Measurements from ENCODE around the gene PNPLA7.
"Not testable (repeated sequence)": the region's sequence is repeated elsewhere in the genome, so short reads cannot be mapped to it uniquely, and the experiment has no call there.

PNPLA7 gene

DNA sequence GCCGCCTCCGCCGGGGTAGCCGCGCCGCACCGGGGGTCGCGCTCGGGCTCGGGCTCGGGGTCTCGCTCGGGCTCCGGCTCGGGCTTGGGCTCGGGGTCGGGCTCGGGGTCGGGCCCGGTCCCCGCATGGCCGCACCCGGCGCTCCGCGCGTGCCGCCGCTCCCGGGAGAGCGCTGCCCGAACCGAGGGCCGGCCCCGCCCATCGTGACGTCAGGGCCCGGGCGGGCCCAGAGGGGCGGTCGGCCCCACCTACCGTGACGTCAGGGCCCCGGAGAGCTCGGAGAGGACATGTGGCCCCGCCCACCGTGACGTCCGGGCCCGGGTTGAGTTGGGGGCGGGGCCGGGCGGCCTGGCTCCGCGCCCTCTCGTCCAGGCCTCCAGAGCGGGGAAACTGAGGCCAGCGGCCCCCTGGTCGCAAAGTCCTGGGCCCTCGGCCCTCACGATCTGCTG lies 91.0 kb downstream of the PNPLA7 start, which contains the start of gene NSMF:
TSS of gene NSMF (minus strand) at position 183 of the 449 bp plus-strand sequence. CDS start 232 bp downstream, outside the sequence.
- DNase-seq: peak; percentile 33 to 86

DNA sequence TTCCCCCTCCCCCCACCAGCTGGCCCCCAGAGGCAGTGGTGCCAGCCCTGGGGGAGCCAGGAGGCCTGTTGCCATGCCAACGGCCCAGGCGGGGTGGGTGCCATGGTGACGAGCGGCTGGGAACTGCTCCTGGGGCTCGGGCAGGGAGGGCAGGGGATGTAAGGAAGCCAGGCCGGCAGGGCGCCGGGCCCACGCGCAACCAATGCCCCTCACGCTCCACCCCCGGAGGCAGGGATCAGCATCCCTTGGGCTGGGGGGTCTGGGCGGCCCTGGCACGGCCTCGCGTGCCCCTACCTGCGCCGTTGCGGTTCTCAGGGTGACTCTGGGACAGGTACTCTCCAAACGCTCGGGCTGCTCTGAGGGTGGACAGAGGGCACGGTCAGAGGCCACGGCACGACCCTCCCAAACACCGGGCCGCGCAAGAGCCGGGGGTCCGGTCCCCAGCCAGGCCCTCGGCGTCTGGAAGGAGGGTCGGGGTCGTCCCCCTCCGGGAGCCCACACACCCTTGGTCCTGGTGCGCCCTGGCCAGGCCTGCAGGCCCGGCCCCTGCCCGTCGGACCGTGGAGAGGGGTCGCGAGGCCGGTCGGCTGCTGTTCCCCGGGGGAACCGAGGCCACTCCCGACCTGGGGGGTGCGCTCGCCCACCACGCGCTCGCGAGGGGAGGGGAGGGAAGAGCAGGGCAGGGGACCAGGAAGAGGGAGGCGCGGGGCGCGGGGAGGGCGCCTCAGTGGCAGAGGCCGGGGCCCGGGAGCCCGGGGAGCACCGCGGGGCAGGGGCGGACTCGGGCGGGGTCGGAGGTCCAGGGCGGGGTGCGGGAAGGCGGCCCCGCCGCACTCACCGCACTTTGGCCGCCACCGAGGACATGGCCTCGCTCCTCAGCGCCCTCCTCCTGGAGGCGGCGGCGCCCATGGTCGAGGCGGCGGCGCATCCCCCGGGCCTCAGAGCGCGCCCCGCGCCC lies 91.7 kb downstream of the PNPLA7 start:
- peak; percentile 36 to 66 for DNase-seq

DNA sequence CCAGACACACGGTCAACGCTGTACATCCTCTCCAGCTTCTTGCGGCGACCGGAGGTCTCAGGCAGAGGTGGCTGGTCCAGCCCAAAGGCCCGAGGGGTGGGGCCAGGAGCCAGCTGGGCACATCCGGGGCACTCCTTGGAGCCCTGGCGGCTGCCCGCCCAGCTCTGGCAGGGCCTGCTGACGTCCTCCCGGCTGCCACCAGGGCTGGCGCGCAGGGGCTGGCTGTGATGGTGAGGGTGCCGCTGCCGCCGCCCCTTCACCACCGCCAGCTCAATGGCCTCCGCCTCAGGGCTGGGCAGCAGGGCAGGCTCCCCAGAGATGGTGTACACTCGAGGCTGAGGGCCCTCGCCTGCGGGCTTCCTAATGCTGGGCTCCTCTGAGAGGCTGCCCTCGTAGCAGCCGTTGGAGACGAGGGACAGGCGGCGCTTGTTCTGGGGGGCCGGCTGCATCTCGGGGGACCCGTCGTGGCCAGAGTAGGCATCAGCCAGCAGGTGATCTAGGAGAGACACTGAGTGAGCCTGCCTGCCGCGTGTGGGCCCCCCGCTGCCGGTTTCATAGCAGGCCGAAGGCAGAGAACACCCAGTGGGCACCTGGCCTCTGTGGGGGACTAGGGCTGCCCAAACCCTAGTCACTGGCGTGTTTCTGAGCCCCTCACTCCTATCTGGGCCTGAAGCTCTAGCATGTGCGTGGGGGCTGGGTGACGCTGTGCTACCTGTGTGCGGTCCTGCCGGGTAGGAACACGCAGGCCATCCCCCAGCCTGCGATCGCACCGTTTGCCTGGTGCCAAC lies 92.6 kb downstream of the PNPLA7 start:
- no peak for DNase-seq

DNA sequence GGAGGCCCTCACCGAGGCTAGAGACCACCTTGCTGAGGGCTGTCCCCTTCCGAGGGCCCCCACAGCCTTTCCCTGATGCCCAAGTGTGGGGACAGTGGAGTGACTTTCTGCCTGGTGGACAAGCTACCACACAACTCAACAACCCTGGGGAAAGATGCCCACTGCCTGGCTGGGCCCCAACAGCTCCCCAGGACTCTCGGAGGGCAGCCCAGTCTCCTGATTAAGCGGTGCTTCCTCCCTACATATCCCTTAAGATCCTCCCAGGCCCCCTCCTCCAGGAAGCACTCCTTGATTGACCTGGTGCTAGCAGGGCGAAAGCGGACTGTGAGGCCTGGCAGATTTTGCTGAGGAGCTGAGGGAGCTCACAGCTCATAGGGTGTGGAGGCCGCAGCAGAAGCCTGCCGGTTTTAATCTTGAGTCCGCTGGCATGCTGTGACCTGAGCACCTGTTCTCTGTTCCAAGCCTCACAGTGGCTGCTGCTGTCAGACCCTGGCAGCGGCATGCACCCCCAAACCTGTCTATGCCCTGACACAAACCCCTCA lies 93.3 kb downstream of the PNPLA7 start:
- no peak for DNase-seq

DNA sequence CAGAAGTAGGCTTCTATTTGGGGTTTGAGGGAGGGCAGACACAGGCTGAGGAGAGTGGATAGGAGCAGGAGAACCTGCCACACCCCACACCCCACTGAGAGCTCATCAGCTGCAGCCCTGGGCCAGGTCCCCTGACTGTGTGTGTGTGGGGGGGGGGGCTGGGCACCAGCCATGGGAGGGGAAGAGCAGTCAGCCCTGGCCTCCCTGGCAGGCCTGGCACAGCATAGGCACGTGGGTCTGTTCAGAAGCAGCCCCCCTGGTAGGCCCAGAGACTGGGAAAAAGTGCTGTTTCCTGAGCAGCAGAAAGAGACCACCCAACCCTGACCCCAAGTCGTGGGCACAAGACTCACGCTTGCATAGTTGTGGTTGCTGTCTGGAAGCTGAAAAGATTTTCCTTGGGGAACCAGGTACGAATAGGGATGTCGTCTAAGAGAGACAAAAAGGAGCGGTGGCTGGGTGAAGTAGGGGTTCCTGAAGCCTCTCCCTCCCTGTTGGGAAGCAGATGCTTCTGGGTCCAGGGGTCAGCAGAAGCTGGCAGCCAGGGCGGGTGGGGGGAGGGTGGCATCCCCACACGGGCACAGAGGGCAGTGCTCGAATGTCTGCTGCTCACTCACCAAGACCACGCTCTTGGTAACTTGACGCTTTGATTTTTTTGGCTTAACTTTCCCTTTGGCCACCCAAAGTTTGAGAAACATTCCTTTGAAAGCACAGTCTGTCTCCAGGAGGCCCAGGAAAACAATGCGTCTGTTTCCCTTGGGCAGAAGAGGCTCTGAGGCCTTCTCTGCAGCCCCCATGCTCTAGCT lies 93.9 kb downstream of the PNPLA7 start:
- DNase-seq: no peak

DNA sequence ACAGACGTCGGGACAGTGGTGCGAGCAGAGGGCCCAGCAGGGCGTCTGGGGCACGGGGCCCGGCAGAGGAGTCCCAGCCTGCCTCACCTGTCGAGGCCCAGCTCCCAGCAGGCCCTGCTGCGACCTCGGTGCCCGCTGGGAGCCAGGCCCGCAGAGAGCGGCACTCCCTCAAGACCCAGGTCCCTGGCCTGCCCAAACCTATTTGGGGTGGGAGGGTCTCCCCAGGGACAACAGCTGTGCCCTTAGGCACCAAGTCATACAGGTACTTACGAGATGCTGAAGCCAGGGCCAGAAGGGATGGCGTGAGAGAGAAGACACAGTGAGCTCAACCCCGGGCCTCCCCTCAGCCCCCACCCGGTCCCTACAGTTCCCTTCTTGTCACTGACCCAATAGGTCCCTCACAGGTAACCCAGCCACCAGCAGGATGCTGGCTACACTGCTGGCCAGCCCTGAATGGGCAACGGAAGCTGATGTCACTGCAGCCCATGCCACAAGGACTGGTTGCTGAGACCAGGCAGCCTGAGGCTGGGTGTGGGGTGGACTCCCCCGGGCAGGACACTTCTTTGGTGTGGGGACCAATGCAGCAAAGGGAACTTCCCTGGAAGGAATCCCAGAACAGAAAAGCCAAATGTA lies 94.7 kb downstream of the PNPLA7 start:
- no peak for DNase-seq

DNA sequence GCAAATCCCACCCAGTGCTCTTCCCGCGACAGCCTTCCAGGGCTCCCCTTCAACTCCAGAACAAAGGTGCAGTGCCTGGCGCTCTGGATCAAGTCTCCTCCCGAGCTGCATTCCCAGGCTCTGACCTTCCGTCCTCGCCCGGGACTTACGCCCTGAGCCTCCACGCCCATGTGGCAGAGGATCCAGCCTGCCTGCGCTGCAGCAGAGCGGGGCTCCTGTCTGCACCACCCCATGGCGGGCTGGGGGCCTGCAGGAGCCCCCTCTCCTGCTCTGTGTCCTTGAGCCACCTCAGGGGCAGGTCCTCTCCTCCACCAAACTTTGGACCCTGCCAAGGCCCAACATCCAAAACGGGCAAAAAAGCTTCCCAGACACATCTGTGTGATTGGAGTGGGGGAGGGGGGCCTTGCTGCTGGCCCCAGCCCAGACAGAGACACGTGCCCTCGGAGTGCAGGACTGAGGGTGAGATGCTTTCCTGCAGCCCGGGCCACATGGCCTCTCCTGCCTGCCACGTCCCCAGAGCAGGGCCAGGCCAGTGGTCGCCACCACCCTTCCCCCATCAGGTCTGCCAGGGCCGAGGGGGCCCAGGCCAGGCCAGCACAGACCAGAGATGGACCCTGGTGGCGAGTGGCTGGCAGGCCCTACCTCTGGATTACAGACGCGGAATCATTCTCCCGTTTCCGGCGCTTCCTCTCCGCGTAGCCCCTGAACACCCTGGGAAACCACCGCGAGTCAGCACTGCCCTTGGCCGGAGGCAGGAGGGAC lies 95.4 kb downstream of the PNPLA7 start:
- no peak for DNase-seq

DNA sequence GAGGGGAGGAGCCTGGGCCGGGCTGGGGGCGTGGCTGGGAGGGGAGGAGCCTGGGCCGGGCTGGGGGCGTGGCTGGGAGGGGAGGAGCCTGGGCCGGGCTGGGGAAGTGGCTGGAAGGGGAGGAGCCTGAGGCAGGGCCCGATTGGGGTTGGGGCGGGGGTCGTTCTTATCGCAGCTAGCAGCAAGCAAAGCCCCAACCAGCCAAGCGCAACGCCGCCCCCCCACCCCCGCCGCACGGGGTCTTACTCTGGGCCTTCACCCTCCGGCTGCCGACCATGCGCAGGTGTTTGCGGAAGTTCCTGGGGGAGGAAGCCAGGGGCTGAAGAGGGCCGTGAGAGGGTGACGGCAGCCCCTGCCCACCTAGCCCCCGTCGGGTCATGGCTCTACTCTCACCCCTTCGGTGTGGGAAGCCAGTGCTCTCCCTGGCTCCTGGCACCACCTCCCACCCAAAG lies 96.0 kb downstream of the PNPLA7 start:
- DNase-seq: no peak

DNA sequence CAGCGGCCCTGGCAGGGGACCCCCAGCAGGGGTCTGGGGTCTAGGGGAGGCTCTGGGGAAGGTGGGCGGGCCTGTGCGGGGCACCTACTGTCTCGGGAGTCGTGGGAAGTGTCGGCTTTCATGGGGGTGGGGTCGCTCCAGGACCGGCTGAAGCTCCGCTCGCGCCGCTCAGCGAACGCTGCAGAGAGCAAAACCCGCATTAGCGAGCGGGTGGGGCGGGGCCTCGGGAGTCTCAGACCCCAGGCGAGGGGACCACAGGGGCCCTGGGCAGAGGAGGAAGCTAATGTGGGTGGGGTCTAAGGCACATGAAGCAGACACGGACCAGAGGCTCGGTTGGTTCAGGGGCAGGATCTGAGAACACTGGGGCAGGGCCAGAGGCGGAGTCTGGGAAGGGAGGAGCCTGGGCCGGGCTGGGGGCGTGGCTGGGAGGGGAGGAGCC lies 96.5 kb downstream of the PNPLA7 start:
- DNase-seq: no peak

DNA sequence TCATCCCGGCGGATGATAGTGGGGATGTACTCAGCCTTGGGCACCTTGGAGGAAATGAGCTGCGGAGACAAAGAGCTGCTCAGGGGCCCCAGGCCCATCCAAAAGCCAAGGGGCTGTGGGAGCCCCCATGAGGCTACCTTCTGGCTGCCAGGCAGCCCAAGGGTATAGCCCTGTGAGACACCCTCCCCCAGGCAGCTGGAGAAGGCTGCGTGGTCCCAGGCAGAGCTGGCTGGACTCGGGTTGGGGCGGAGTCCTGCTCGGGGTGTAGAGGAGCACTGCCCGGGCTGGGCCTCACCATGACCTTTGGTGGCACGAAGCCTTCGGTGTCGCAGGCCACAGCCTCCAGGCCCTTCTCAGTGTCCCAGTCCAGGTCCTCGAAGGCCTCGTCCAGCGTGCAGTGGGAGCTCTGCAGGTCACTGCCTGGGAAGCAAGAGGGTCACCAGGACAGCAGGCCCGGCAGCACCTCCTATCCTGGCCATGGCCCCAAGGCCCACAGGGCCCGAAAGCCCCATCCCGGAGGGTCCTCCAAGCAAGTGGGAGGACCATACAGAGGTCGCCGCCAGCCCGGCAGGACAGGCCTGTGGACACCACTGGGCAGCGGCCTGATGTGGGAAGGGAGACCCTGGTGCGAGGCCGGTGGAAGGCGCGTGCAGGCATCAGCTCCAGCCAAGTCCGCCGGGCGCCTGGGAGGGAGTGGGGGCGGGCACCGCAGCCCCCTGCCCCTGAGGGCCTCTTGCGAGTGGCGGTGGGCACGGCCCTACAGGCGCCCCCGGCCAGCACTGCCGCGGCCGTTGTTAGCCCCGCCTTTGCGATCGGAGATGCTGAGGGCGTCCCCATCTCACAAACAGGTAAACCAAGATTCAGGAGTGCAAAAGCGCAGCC lies 97.2 kb downstream of the PNPLA7 start:
- no peak for DNase-seq

DNA sequence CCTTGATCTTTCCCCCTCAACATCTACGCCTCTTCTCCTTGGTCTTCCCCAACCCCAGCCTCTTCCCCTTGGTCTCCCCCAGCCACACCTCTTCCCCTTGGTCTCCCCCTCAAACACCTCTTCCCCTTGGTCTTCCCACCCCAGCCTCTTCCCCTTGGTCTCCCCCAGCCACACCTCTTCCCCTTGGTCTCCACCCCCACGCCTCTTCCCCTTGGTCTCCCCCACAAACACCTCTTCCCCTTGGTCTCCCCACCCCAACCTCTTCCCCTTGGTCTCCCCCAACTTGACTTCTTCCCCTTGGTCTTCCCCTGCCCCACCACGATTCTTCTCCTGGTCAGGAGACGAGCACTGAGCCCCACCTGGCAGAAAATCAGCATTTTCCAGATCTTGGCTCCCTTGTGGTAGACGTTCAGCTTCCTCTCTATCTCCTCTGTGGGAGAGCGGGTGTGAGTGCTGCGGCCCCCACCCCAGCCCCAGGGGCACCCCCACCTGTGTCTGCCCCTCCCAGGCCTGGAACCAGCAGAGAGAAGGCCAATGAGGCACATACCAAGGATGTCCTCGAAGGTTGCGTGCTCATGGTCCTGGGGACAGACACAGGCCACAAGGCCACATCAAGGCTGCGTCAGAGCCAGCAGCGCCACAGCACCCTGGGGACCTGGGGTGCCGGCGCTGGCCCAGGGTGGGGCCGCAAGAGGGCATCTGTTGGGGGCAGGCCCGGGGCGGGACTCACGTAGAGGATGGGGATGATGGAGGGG lies 98.0 kb downstream of the PNPLA7 start:
- no peak for DNase-seq

DNA sequence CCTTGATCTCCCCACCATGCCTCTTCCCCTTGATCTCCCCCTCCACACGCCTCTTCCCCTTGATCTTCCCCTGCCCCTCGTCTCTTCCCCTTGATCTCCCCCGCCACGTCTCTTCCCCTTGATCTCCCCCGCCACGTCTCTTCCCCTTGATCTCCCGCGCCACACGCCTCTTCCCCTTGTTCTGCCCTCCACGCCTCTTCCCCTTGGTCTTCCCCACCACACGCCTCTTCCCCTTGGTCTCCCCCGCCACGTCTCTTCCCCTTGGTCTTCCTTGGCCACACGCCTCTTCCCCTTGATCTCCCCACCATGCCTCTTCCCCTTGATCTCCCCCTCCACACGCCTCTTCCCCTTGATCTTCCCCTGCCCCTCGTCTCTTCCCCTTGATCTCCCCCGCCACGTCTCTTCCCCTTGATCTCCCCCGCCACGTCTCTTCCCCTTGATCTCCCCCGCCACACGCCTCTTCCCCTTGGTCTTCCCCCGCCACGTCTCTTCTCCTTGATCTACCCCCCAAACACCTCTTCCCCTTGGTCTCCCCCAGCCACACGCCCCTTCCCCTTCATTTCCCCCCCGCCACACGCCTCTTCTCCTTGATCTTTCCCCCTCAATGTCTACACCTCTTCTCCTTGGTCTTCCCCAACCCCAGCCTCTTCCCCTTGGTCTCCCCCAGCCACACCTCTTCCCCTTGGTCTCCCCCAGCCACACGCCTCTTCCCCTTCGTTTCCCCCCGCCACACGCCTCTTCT lies 98.8 kb downstream of the PNPLA7 start:
- not testable (repeated sequence) for DNase-seq

DNA sequence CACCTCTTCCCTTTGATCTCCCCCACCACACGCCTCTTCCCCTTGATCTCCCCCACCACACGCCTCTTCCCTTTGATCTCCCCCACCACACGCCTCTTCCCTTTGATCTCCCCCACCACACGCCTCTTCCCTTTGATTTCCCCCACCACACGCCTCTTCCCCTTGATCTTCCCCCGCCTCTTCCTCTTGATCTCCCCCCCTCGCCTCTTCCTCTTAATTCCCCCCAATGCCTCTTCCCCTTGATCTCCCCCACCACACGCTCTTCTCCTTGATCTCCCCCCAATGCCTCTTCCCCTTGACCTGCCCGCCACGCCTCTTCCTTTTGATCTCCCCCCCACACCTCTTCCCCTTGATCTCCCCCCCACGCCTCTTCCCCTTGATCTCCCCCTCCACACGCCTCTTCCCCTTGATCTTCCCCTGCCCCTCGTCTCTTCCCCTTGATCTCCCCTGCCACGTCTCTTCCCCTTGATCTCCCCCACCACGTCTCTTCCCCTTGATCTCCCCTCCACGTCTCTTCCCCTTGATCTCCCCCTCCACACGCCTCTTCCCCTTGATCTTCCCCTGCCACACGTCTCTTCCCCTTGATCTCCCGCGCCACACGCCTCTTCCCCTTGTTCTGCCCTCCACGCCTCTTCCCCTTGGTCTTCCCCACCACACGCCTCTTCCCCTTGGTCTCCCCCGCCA lies 99.5 kb downstream of the PNPLA7 start:
- not testable (repeated sequence) for DNase-seq

DNA sequence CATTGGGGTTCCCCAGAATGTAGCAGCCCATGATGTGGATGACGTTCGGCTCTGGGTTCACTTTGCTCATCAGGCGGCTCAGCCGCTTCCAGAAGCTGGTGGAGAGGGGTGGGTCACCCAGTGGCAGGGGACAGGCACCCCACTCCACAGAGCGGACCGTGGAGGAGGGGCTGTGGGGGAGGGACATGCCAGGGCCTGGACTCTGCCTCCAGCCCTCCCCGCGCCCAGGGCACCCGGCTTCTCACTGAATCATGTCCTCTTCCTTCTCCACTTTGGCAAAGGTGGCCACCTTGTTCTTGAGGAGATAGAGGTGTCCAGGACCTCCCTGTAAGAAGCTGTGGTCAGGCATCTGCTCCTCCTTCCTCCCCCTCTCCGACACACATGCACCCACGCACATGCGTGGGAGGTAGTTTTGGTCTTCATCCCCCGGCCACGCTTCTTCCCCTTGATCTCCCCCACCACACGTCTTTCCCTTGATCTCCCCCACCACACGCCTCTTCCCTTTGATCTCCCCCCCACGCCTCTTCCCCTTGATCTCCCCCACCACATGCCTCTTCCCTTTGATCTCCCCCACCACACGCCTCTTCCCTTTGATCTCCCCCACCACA lies 100.2 kb downstream of the PNPLA7 start:
- no peak for DNase-seq

DNA sequence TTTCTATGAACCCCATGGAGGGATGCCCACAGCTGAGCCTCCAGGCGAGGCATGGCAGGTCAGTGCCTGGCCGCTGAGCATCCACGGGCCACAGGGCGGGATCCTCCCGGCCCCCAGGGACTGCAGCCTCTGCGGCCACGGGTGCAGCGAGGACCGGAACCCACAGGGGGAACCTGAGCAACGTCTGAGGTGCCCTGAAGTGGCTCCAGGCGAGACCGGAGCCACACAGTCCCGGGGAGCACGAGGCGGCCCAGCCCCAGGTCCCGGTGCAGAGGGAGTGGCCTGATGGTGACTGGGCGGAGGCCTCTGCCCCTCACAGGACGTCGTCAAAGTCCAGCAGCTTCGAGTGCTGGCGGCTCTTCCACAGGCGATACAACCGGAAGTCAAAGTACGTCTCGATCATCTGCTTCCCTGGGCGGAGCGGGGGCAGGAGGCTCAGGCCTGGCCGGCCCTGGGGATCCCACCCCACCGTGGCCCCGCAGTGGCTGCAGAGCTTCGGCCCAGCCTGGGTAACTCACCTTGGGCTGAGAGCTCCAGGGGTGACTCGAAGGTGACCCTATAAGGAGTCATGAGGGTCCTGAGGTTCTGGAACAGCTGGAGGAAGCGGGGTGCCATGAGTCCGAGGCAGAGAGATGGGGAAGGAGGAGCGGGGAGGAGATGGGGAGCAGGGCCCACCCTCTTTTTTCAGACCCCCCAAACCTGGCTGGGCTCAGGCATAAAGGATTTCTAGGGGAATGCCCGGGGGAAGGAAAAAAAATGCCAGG lies 100.9 kb downstream of the PNPLA7 start:
- DNase-seq: no peak

DNA sequence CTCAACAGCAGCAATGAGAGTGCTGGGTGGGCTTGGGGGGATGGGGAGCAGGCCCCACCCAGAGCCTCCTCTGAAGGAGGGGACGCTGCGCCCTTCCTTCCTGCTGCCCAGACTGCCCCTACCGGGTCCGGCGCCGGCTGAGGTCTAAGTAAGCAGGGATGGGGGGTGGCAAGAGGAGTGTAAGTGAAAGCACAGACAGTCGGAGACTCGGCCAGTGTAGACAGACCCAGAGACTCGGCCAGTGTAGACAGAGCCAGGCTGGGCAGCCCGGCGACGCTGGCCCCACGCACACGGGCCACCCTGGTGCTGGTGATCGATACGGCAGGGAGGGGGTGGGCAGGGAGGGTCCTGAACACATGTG lies 101.6 kb downstream of the PNPLA7 start:
- DNase-seq: no peak

All from NCI-H446 (cell line).